Endodermal cell (in vitro differentiated cells): ENCODE data around the gene MLN. TPM values are rescaled to one million over a fixed set of nuclear protein-coding genes. Genes with fewer than 3 reads are reported as not detected.

Experiments used
- DNase-seq: peaks from one replicate; pipeline ENCODE4 v3.0.0-alpha.2; 2017
- H3K27ac ChIP-seq: 2 replicates; pipeline ENCODE4 v1.5.1; 2013; ENCODE audit warnings: mild to moderate bottlenecking, low read depth, low read length, moderate library complexity
- H3K27me3 ChIP-seq: 2 replicates; pipeline ENCODE4 v1.6.1; 2013; ENCODE audit warnings: mild to moderate bottlenecking, low read length, moderate library complexity; ENCODE audit not compliant: insufficient read depth, control insufficient read depth, poor library complexity, severe bottlenecking
- H3K36me3 ChIP-seq: 2 replicates; pipeline ENCODE4 v1.7.0; 2013; ENCODE audit warnings: mild to moderate bottlenecking, low read length, moderate library complexity; ENCODE audit not compliant: control insufficient read depth, insufficient read depth
- H3K4me1 ChIP-seq: one replicate; pipeline ENCODE4 v1.7.0; 2013; ENCODE audit warnings: low read length; ENCODE audit not compliant: control insufficient read depth, insufficient read depth
- H3K4me3 ChIP-seq: 2 replicates; pipeline ENCODE4 v1.5.1; 2013; ENCODE audit warnings: mild to moderate bottlenecking, low read length, moderate library complexity
- H3K9ac ChIP-seq: 2 replicates; pipeline ENCODE4 v1.6.1; 2013; ENCODE audit warnings: mild to moderate bottlenecking, low read length, moderate library complexity; ENCODE audit not compliant: poor library complexity, severe bottlenecking; ENCODE audit errors: extremely low read depth
- H3K9me3 ChIP-seq: 2 replicates; pipeline ENCODE4 v1.6.1; 2013; ENCODE audit warnings: mild to moderate bottlenecking, low read length, moderate library complexity; ENCODE audit not compliant: control insufficient read depth
- H3K27ac Mint-ChIP-seq: 2 replicates; pipeline ENCODE4 v1.8.0; 2020; ENCODE audit warnings: mixed read lengths
- H3K27me3 Mint-ChIP-seq: 2 replicates; pipeline ENCODE4 v1.8.0; 2021; ENCODE audit warnings: mild to moderate bottlenecking, mixed read lengths; ENCODE audit not compliant: insufficient read depth
- H3K36me3 Mint-ChIP-seq: 2 replicates; pipeline ENCODE4 v1.8.0; 2020; ENCODE audit warnings: low read depth, mixed read lengths
- H3K4me1 Mint-ChIP-seq: 2 replicates; pipeline ENCODE4 v1.8.0; 2020; ENCODE audit warnings: mixed read lengths
- H3K4me3 Mint-ChIP-seq: 2 replicates; pipeline ENCODE4 v1.8.0; 2020; ENCODE audit warnings: mild to moderate bottlenecking, moderate library complexity, mixed read lengths
- H3K9me3 Mint-ChIP-seq: 2 replicates; pipeline ENCODE4 v1.8.0; 2020; ENCODE audit warnings: mild to moderate bottlenecking, mixed read lengths
- CTCF ChIP-seq: fragments of 200-600 bp; sonication (generic); conservative IDR thresholded peaks from 2 replicates; pipeline ENCODE4 v1.5.0; 2021; ENCODE audit warnings: antibody characterized with exemption, mild to moderate bottlenecking
- WGBS, 2 experiments: methylation state at CpG; one replicate each; pipeline versions ENCODE4 v1.1.5 to v1.1.7; 2013; ENCODE audit warnings: missing lambda C conversion rate in 2 of 2, mixed read lengths in 1 of 2; ENCODE audit not compliant: insufficient coverage in 1 of 2, insufficient read length in 1 of 2; 5-methylcytosine and 5-hydroxymethylcytosine counted together
- total RNA-seq, 2 donors: library from RNA; stranded (reverse); fragmentation: NEBNext Ultra II Directional in 1 of 2; extraction: Animal tissue kit (Norgen Biotek cat#: 25700) in 1 of 2; gene quantifications; 2 replicates in 1 of 2; 3 replicates in 1 of 2; pipeline ENCODE4 v1.2.1, GENCODE V29; 2021

MLN gene
- total RNA-seq, 2 donors from 2014 or later, result not detected

DNA sequence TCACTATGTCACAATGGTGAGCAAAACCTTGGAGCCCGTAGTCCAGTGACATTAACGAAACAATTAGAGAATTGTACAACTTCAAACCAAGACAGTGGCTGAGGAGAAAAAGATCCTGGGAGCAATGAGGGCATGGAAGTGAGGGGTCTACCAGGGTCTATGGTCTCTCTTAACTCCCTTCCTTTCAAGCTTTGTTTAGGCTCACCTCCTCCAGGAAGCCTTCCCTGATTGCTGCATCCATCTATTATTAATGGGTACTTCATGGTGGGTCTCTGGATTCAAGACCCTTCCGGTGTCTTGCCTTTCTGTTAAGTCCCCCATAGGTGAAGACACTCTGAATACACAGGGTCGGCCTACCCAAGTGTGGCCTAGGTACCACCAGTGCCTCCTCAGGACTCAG lies 38.1 kb upstream of the MLN start:
- H3K4me1 Mint-ChIP-seq, result peaks cover 21% of the 10 kb centered on the region

DNA sequence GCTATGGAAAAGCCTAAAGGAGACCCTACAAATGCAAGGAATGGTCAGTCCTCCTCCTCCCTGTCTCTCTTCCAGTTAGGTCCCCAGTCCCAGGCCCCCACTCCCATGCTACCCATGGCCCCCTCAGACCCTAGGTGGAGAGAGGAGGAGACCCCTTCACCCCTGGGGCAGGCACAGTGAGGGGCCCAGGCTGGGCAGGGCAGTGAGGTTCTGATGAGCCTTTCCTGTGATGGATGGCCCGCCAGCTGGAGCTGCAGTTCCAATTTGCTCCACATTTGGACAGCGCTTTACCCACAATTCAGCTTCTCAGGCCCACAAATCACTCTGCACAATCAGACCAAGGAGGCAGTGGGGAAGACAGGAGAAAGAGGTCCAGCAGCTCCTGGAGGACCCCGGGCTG lies 37.3 kb upstream of the MLN start:
- Histone ChIP-seq H3K9ac (no peak overlapping the region), H3K9me3 (peaks cover 7% of the 10 kb centered on the region), H3K27ac (no peak overlapping the region), H3K4me3 (no peak overlapping the region), H3K27me3 (no peaks in the 10 kb centered on the region), H3K36me3 (no peaks in the 10 kb centered on the region), H3K4me1 (peaks cover 2% of the 10 kb centered on the region)
- Mint-ChIP-seq H3K9me3 (peaks cover 8% of the 10 kb centered on the region), H3K4me1 (peaks cover 21% of the 10 kb centered on the region), H3K27ac (no peak overlapping the region), H3K36me3 (no peaks in the 10 kb centered on the region), H3K4me3 (no peak overlapping the region), H3K27me3 (peaks cover 6% of the 10 kb centered on the region)
- DNase-seq, result no peak
- WGBS, 2 experiments, result 96 to 100% methylated on average over 1 to 3 of the region's 3 CpGs
- TF ChIP-seq CTCF, result no peak

More for the DNA sequence above, 38.1 kb upstream of the MLN start:
- no peak overlapping the region for H3K9ac ChIP-seq
- H3K27ac Mint-ChIP-seq, result no peak overlapping the region
- H3K4me3 ChIP-seq, result no peak overlapping the region
- peaks cover 6% of the 10 kb centered on the region for H3K27me3 Mint-ChIP-seq
- H3K27ac ChIP-seq, result no peak overlapping the region
- 89 to 95% methylated on average over 4 of the region's 4 CpGs for WGBS, 2 experiments
- no peak for DNase-seq
- H3K4me3 Mint-ChIP-seq, result no peak overlapping the region
- no peak for TF ChIP-seq CTCF
- H3K36me3 ChIP-seq, result no peaks in the 10 kb centered on the region
- peaks cover 6% of the 10 kb centered on the region for H3K9me3 Mint-ChIP-seq
- H3K36me3 Mint-ChIP-seq, result no peaks in the 10 kb centered on the region
- no peaks in the 10 kb centered on the region for H3K27me3 ChIP-seq
- H3K4me1 ChIP-seq, result peaks cover 2% of the 10 kb centered on the region
- H3K9me3 ChIP-seq, result peaks cover 5% of the 10 kb centered on the region

GRCh38 chr6:33840048-33840926 lies 36.5 kb upstream of the MLN start:
- 85 to 87% methylated on average over 9 to 12 of the region's 12 CpGs for WGBS, 2 experiments
- peak overlapping the region; percentile 32 for H3K27ac ChIP-seq
- Mint-ChIP-seq H3K36me3 (no peaks in the 10 kb centered on the region), H3K27ac (peak overlapping the region; percentile 4), H3K4me3 (no peak overlapping the region), H3K4me1 (peaks cover 21% of the 10 kb centered on the region), H3K9me3 (peaks cover 9% of the 10 kb centered on the region), H3K27me3 (peaks cover 6% of the 10 kb centered on the region)
- TF ChIP-seq CTCF, result no peak
- no peak overlapping the region for H3K4me3 ChIP-seq
- no peak for DNase-seq
- no peaks in the 10 kb centered on the region for H3K36me3 ChIP-seq
- no peak overlapping the region for H3K9ac ChIP-seq
- peaks cover 2% of the 10 kb centered on the region for H3K4me1 ChIP-seq
- H3K9me3 ChIP-seq, result peaks cover 7% of the 10 kb centered on the region
- H3K27me3 ChIP-seq, result no peaks in the 10 kb centered on the region
